Measurements from ENCODE around the gene XG.

XG gene

GRCh38 chrX:2848871-2849301, 97.0 kb downstream of the XG start:
- no peak overlapping the region for H2AFZ ChIP-seq (ENCODE audit: low read length)
- DNase-seq: no peak
- no peaks in the 10 kb centered on the region for H3K27me3 ChIP-seq (replicated peaks; ENCODE audit: insufficient read depth, low read length)
- no peaks in the 10 kb centered on the region for H3K36me3 ChIP-seq (replicated peaks; ENCODE audit: insufficient read depth, low read length)
- no peaks in the 10 kb centered on the region for H4K20me1 ChIP-seq (ENCODE audit: insufficient read depth, low read length)
- H3K9ac ChIP-seq (ENCODE audit: low read length): no peak overlapping the region
- no peak overlapping the region for H3K4me2 ChIP-seq (ENCODE audit: low read depth, low read length)
- H3K4me1 ChIP-seq (ENCODE audit: low read length): no peaks in the 10 kb centered on the region
- H3K79me2 ChIP-seq (ENCODE audit: low read length): no peaks in the 10 kb centered on the region
- no peak overlapping the region for H3K27ac ChIP-seq (ENCODE audit: low read length)
- H3F3A ChIP-seq (ENCODE audit: insufficient read depth, low read length): no peaks in the 10 kb centered on the region
- no peak overlapping the region for H3K4me3 ChIP-seq (ENCODE audit: low read length)
- H3K9me3 ChIP-seq (replicated peaks; ENCODE audit: insufficient read depth, low read length): no peaks in the 10 kb centered on the region
- no peaks in the 10 kb centered on the region for H3K9me2 ChIP-seq (replicated peaks; ENCODE audit: insufficient read depth, low read length)
- TF ChIP-seq EZH2 (optimal IDR thresholded peaks at IDR 0.05; ENCODE audit: low read depth, low read length): no peak
- no peak for TF ChIP-seq CTCF (IDR thresholded peaks at IDR 0.05; ENCODE audit: low read length)
- TF ChIP-seq EZH2phosphoT487 (IDR thresholded peaks at IDR 0.05; ENCODE audit: low read length): no peak

- Histone ChIP-seq H3K9ac (ENCODE audit: low read length) (no peak overlapping the region), H3K79me2 (ENCODE audit: low read length) (no peaks in the 10 kb centered on the region), H3K4me2 (ENCODE audit: low read depth, low read length) (no peak overlapping the region), H3K9me3 (replicated peaks; ENCODE audit: insufficient read depth, low read length) (no peaks in the 10 kb centered on the region), H2AFZ (ENCODE audit: low read length) (no peak overlapping the region), H4K20me1 (ENCODE audit: insufficient read depth, low read length) (no peaks in the 10 kb centered on the region), H3K4me3 (ENCODE audit: low read length) (no peak overlapping the region), H3K4me1 (ENCODE audit: low read length) (no peaks in the 10 kb centered on the region), H3K9me2 (replicated peaks; ENCODE audit: insufficient read depth, low read length) (no peaks in the 10 kb centered on the region), H3F3A (ENCODE audit: insufficient read depth, low read length) (no peaks in the 10 kb centered on the region), H3K36me3 (replicated peaks; ENCODE audit: insufficient read depth, low read length) (no peaks in the 10 kb centered on the region), H3K27me3 (replicated peaks; ENCODE audit: insufficient read depth, low read length) (no peaks in the 10 kb centered on the region), H3K27ac (ENCODE audit: low read length) (no peak overlapping the region)
- no peak for TF ChIP-seq EZH2phosphoT487 (IDR thresholded peaks at IDR 0.05; ENCODE audit: low read length)
- no peak for TF ChIP-seq CTCF (IDR thresholded peaks at IDR 0.05; ENCODE audit: low read length)
- TF ChIP-seq EZH2 (optimal IDR thresholded peaks at IDR 0.05; ENCODE audit: low read depth, low read length): no peak
- DNase-seq: no peak
These were observed 103.1 kb downstream of the XG start for GRCh38 chrX:2854918-2855317.

GRCh38 chrX:2855761-2856160, 103.9 kb downstream of the XG start:
- Histone ChIP-seq H4K20me1 (ENCODE audit: insufficient read depth, low read length) (no peaks in the 10 kb centered on the region), H3F3A (ENCODE audit: insufficient read depth, low read length) (no peaks in the 10 kb centered on the region), H3K4me2 (ENCODE audit: low read depth, low read length) (no peak overlapping the region), H3K27ac (ENCODE audit: low read length) (no peak overlapping the region), H3K4me1 (ENCODE audit: low read length) (no peaks in the 10 kb centered on the region), H3K79me2 (ENCODE audit: low read length) (no peaks in the 10 kb centered on the region), H2AFZ (ENCODE audit: low read length) (no peak overlapping the region), H3K36me3 (replicated peaks; ENCODE audit: insufficient read depth, low read length) (no peaks in the 10 kb centered on the region), H3K9me2 (replicated peaks; ENCODE audit: insufficient read depth, low read length) (no peaks in the 10 kb centered on the region), H3K27me3 (replicated peaks; ENCODE audit: insufficient read depth, low read length) (no peaks in the 10 kb centered on the region), H3K9me3 (replicated peaks; ENCODE audit: insufficient read depth, low read length) (no peaks in the 10 kb centered on the region), H3K4me3 (ENCODE audit: low read length) (no peak overlapping the region), H3K9ac (ENCODE audit: low read length) (no peak overlapping the region)
- no peak for TF ChIP-seq EZH2 (optimal IDR thresholded peaks at IDR 0.05; ENCODE audit: low read depth, low read length)
- no peak for TF ChIP-seq CTCF (IDR thresholded peaks at IDR 0.05; ENCODE audit: low read length)
- no peak for DNase-seq
